DND-41 (cell line): ENCODE results near the gene FARP1.

Source experiments
- ATAC-seq: fragments of 200-7000 bp; cut with Tn5 transposase; 3 replicates; pipeline ENCODE4 v1.9.1; 2021; ENCODE audit warnings: low read depth; ENCODE audit not compliant: insufficient read depth
- DNase-seq: peaks from one replicate; pipeline ENCODE4 v3.0.0-alpha.2; 2020
- H2AFZ ChIP-seq: 2 replicates; pipeline ENCODE4 v1.6.0; 2012; ENCODE audit warnings: low read depth, low read length
- H3K27ac ChIP-seq: 2 replicates; pipeline ENCODE4 v1.5.1; 2012; ENCODE audit warnings: low read length, inconsistent platforms
- H3K27me3 ChIP-seq: fragments of 200-600 bp; sonication (generic); 2 replicates; pipeline ENCODE4 v1.6.0; 2012; ENCODE audit warnings: low read length, mild to moderate bottlenecking, inconsistent platforms; ENCODE audit not compliant: insufficient read depth, poor library complexity
- H3K36me3 ChIP-seq: 2 replicates; pipeline ENCODE4 v1.5.1; 2012; ENCODE audit warnings: low read length, inconsistent platforms; ENCODE audit not compliant: insufficient read depth
- H3K4me1 ChIP-seq: 2 replicates; pipeline ENCODE4 v1.5.1; 2012; ENCODE audit warnings: mild to moderate bottlenecking, low read length; ENCODE audit not compliant: insufficient read depth
- H3K4me2 ChIP-seq: 2 replicates; pipeline ENCODE4 v1.6.0; 2012; ENCODE audit warnings: mild to moderate bottlenecking, moderate library complexity, low read length, inconsistent platforms; ENCODE audit not compliant: insufficient read depth
- H3K4me3 ChIP-seq, 2 experiments: fragments of 200-600 bp in 1 of 2; shearing (Covaris generic) in 1 of 2; 2 replicates each; pipeline ENCODE4 v1.5.1; 2012 to 2016; ENCODE audit warnings: inconsistent platforms in 2 of 2, low read length in 2 of 2, mild to moderate bottlenecking in 2 of 2, low read depth in 1 of 2, moderate library complexity in 1 of 2
- H3K79me2 ChIP-seq: 2 replicates; pipeline ENCODE4 v1.6.0; 2012; ENCODE audit warnings: low read length, inconsistent platforms; ENCODE audit not compliant: insufficient read depth
- H3K9ac ChIP-seq: 2 replicates; pipeline ENCODE4 v1.6.0; 2012; ENCODE audit warnings: low read depth, mild to moderate bottlenecking, inconsistent platforms, low read length, moderate library complexity
- H3K9me3 ChIP-seq: 2 replicates; pipeline ENCODE4 v1.5.1; 2012; ENCODE audit warnings: low read length, moderate library complexity, mild to moderate bottlenecking, inconsistent platforms; ENCODE audit not compliant: insufficient read depth, severe bottlenecking
- H4K20me1 ChIP-seq: 2 replicates; pipeline ENCODE4 v1.6.0; 2012; ENCODE audit warnings: low read length; ENCODE audit not compliant: insufficient read depth
- EZH2 ChIP-seq: IDR thresholded peaks from 3 replicates; pipeline ENCODE4 v1.6.1; 2012; ENCODE audit warnings: borderline replicate concordance, low read depth, mild to moderate bottlenecking, moderate library complexity, low read length, inconsistent platforms; ENCODE audit not compliant: severe bottlenecking
- TF ChIP-seq, protein P1 (sequence below): IDR thresholded peaks from 2 replicates; pipeline ENCODE4 v1.5.1; 2012; ENCODE audit warnings: borderline replicate concordance, low read length, moderate library complexity, mild to moderate bottlenecking; ENCODE audit not compliant: poor library complexity, severe bottlenecking; ENCODE audit errors: extremely low read depth

The FARP1 gene

DNA sequence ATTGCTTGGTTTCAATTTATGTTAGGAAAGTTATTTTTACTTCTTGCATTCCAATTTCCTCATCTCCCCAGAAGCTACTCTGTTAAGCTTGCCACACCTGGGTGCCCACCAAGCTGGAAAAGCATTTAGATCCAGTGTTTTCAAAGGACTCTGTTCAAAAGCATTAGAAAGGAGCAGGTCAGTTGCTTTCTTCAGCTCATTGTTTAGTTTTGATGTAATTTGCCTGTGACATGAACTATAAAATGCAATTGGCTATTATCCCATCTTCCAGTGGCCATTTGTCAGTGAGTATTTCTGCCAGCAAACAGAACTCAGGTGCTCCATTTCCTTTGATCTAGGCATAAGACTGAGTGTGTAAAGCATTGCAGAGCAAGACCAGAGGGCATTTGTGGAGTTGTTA, 80.8 kb downstream of the FARP1 start:
- H3K79me2 ChIP-seq: no peaks in the 10 kb centered on the region
- no peak for TF ChIP-seq EZH2
- TF ChIP-seq, protein P1, sequence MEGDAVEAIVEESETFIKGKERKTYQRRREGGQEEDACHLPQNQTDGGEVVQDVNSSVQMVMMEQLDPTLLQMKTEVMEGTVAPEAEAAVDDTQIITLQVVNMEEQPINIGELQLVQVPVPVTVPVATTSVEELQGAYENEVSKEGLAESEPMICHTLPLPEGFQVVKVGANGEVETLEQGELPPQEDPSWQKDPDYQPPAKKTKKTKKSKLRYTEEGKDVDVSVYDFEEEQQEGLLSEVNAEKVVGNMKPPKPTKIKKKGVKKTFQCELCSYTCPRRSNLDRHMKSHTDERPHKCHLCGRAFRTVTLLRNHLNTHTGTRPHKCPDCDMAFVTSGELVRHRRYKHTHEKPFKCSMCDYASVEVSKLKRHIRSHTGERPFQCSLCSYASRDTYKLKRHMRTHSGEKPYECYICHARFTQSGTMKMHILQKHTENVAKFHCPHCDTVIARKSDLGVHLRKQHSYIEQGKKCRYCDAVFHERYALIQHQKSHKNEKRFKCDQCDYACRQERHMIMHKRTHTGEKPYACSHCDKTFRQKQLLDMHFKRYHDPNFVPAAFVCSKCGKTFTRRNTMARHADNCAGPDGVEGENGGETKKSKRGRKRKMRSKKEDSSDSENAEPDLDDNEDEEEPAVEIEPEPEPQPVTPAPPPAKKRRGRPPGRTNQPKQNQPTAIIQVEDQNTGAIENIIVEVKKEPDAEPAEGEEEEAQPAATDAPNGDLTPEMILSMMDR: no peak
- ATAC-seq: no peak

GRCh38 chr13:98224557-98224956, 81.7 kb downstream of the FARP1 start:
- DNase-seq: no peak
- no peak for TF ChIP-seq EZH2
- TF ChIP-seq, protein P1: no peak
- H3K27ac ChIP-seq: no peak overlapping the region
- H3K4me3 ChIP-seq: no peak overlapping the region
- H3K4me1 ChIP-seq: no peaks in the 10 kb centered on the region
- H3K27me3 ChIP-seq: peaks cover 6% of the 10 kb centered on the region
- H3K36me3 ChIP-seq: no peaks in the 10 kb centered on the region
- H3K9ac ChIP-seq: no peak overlapping the region
- H3K4me2 ChIP-seq: no peak overlapping the region
- no peaks in the 10 kb centered on the region for H3K79me2 ChIP-seq
- H2AFZ ChIP-seq: no peak overlapping the region
- no peaks in the 10 kb centered on the region for H3K9me3 ChIP-seq
- no peak for ATAC-seq
- H4K20me1 ChIP-seq: no peaks in the 10 kb centered on the region

More for the DNA sequence above, 80.8 kb downstream of the FARP1 start:
- no peak overlapping the region for H2AFZ ChIP-seq
- no peak overlapping the region for H3K9ac ChIP-seq
- no peaks in the 10 kb centered on the region for H3K9me3 ChIP-seq
- H3K27ac ChIP-seq: no peak overlapping the region
- H3K4me1 ChIP-seq: no peaks in the 10 kb centered on the region
- no peaks in the 10 kb centered on the region for H4K20me1 ChIP-seq
- no peak for DNase-seq
- H3K4me3 ChIP-seq: no peak overlapping the region
- H3K4me2 ChIP-seq: no peak overlapping the region
- peaks cover 6% of the 10 kb centered on the region for H3K27me3 ChIP-seq
- no peaks in the 10 kb centered on the region for H3K36me3 ChIP-seq

GRCh38 chr13:98225036-98225940, 82.4 kb downstream of the FARP1 start:
- no peak overlapping the region for H3K9ac ChIP-seq
- TF ChIP-seq EZH2: no peak
- DNase-seq: no peak
- H3K27ac ChIP-seq: no peak overlapping the region
- no peaks in the 10 kb centered on the region for H4K20me1 ChIP-seq
- H3K36me3 ChIP-seq: no peaks in the 10 kb centered on the region
- H2AFZ ChIP-seq: no peak overlapping the region
- no peaks in the 10 kb centered on the region for H3K9me3 ChIP-seq
- H3K4me1 ChIP-seq: no peaks in the 10 kb centered on the region
- H3K27me3 ChIP-seq: peaks cover 6% of the 10 kb centered on the region
- H3K4me3 ChIP-seq: no peak overlapping the region
- no peaks in the 10 kb centered on the region for H3K79me2 ChIP-seq
- no peak overlapping the region for H3K4me2 ChIP-seq
- no peak for ATAC-seq

DNA sequence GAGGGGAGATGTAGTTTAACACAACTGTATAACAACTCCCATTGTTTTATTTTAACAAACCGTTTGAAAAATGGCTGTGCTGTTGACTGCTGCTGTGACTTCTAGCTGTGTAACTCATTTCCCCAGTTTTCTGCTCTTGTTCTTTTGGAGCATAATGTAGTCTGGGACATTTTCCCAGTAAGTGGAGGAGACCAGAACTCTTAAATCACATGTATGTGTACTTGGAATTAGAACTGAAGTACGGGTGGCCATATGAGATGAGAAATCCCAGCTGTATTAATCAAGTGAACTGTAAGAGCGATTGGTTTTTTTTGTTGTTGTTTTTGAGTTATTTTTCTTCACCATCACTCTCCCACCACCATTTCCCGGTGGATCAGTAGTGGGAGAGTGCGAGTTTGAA, 83.6 kb downstream of the FARP1 start:
- ATAC-seq (no peak), DNase-seq (no peak)
- no peak for TF ChIP-seq EZH2
- TF ChIP-seq, protein P1: no peak
- Histone ChIP-seq H3K36me3 (no peaks in the 10 kb centered on the region), H2AFZ (no peak overlapping the region), H3K4me3 (no peak overlapping the region), H3K4me2 (no peak overlapping the region), H3K9ac (no peak overlapping the region), H3K4me1 (no peaks in the 10 kb centered on the region), H3K9me3 (no peaks in the 10 kb centered on the region), H3K27ac (no peak overlapping the region), H3K79me2 (no peaks in the 10 kb centered on the region), H3K27me3 (peaks cover 4% of the 10 kb centered on the region), H4K20me1 (no peaks in the 10 kb centered on the region)
